H7 (cell line): Measurements from ENCODE around the gene CCL3. TPM values are rescaled to one million over a fixed set of nuclear protein-coding genes. Genes with fewer than 3 reads are reported as not detected.
"Not testable (repeated sequence)": the region's sequence is repeated elsewhere in the genome, so short reads cannot be mapped to it uniquely, and the experiment has no call there.

ENCODE experiments used
- DNase-seq: peaks from one replicate; pipeline ENCODE4 v3.0.0; 2012
- H3K27me3 ChIP-seq: 2 replicates; pipeline ENCODE4 v1.6.0; 2011; ENCODE audit warnings: mild to moderate bottlenecking, low read length; ENCODE audit not compliant: control insufficient read depth, insufficient read depth
- H3K36me3 ChIP-seq: replicated peaks from 2 replicates; pipeline ENCODE4 v1.5.1; 2011; ENCODE audit warnings: low read length; ENCODE audit not compliant: control insufficient read depth, insufficient read depth
- H3K4me3 ChIP-seq: 2 replicates; pipeline ENCODE4 v1.5.1; 2011; ENCODE audit warnings: low read depth, mild to moderate bottlenecking, control low read depth, low read length, moderate library complexity; ENCODE audit not compliant: insufficient read depth
- total RNA-seq: library from RNA; depleted of rRNA; stranded (reverse); fragments of >200 nt; shearing (Covaris generic); gene quantifications from 2 replicates; pipeline ENCODE4 v1.2.3, GENCODE V29; 2014

The CCL3 gene
- total RNA-seq, 1 experiment from 2014 or later = not detected

DNA sequence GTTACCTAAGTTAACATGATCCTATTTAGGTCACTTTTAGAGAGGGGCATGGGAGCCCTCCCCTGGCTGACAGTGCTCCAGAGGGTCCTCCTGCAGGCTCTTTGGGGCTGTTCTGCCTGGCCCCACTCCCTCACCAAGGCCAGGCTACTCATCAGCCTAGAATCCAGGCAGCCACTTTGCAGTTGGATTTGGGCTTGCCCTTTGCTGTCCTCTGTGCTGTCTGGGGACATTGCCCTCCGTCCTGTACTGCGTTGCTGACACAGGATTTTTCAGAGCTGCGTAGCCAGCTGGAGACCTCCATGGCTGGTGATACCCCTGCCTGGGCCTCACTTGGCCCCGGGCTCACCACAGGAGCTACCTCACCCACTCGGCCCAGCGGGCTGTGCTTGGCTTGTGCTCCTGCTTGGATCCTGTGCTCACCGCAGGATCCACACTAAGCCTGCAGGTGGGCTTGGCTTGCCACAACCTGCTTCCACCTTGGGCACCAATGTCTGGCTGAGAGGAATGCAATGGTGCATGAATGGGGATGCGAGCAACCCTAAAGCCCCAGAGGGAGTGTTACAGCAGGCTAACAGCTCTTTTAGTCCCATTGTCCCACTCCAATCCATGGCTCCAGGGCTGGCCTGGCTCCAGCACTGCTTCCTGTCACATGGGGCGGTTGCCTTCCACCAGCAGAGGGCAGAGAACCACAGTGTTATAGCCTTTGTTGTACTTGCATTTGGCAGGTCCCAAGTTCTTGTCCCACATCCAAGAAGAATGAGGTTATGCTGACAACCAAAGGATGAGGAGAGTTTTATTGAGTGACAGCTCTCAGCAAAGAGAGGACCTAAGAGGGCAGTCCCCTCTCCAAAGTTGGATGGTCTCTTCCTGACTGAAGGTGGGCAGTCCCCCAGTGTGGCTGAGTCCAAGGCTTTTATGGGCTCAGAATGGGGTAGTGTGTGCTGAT, 35.2 kb upstream of the CCL3 start:
- no peaks in the 10 kb centered on the region for H3K36me3 ChIP-seq
- no peak overlapping the region for H3K4me3 ChIP-seq
- H3K27me3 ChIP-seq = no peaks in the 10 kb centered on the region
- no peak for DNase-seq

DNA sequence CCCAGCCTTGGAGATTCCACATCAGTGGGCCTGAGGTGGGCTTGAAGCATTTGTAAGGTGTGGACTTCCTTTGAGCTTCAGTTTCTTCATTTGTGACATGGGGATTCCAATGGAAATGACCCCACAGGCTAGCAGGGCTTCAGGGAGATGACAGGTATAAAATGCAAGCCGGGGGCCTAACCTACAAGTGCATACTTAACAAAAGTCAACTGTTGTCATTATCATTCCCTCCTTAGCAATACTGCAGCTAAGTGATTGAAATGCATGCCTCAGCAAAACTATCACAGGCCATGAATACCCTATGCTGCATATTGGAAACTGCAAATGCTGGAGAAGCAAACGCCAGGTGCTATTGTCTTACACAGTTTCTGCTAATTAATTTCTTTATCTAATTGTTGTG, 33.5 kb upstream of the CCL3 start:
- DNase-seq = peak; percentile 30
- no peaks in the 10 kb centered on the region for H3K27me3 ChIP-seq
- H3K4me3 ChIP-seq = no peak overlapping the region
- H3K36me3 ChIP-seq = no peaks in the 10 kb centered on the region

DNA sequence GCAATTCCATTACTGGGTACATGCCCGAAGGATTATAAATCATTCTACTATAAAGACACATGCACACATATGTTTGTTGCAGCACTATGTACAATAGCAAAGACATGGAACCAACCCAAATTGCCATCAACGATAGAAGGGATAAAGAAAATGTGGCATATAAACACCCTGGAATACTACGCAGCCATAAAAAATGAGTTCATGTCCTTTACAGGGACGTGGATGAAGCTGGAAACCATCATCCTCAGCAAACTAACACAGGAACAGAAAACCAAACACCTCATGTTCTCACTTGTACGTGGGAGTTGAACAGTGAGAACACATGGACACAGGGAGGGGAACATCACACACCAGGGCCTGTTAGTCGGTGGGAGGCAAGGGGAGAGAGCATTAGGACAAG, 31.2 kb upstream of the CCL3 start:
- not testable (repeated sequence) for H3K4me3 ChIP-seq, DNase-seq, H3K36me3 ChIP-seq, H3K27me3 ChIP-seq

DNA sequence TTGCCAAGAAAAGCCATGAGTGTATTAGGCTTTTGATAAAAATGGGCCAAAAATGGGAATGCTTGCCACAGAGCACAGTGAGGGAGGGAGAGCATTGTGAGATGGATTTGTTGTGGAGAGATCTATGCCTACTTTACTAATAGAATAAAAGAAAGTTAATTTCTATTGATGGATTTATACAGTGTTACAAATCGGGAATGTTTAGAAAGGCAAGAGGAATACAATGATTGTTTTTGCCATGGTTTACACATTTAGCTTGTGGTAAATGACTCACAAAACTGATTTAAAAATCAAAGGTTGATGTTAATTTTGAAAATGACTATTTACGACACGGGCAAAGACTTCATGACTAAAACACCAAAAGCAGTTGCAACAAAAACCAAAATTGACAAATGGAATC, 30.3 kb upstream of the CCL3 start:
- Histone ChIP-seq H3K27me3 (no peaks in the 10 kb centered on the region), H3K36me3 (no peaks in the 10 kb centered on the region), H3K4me3 (no peak overlapping the region)
- no peak for DNase-seq

DNA sequence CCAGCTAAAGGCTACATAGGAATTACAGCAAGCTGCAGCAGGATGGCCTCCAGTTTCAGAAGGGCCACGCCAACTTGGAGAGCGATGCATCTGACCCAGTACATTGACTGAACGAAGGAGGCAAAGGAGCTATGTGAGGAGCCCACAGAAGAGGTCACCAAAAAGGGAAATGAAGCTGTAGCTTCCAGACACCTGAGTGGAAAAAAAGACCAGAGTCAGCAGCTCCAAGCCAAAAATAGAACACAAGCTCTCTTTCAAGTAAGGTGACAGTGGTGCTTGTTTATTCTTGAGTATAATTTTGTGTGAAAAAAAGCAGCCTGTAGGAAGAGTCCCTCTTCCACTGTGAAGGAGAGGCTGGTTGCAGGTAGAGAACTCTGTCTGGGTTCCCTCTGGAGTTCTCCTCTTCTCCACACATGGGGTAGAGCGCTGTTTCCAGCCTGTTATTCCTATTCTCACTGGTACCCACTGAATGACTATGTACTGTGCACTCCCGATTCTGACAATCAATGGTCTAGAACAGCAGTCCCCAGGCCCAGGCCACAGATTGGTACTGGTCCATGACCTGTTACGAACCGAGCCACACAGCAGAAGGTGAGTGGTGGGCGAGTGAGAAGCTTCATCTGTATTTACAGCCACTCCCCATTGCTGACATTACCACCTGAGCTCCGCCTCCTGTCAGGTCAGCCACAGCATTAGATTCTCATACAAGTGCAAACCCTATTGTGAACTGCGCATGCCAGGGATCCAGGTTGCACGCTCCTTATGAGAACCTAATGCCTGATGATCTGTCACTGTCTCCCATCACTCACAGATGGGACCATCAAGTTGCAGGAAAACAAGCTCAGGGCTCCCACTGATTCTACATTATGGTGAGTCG, 28.8 kb upstream of the CCL3 start:
- Histone ChIP-seq H3K4me3 (no peak overlapping the region), H3K27me3 (no peaks in the 10 kb centered on the region), H3K36me3 (no peaks in the 10 kb centered on the region)
- no peak for DNase-seq

DNA sequence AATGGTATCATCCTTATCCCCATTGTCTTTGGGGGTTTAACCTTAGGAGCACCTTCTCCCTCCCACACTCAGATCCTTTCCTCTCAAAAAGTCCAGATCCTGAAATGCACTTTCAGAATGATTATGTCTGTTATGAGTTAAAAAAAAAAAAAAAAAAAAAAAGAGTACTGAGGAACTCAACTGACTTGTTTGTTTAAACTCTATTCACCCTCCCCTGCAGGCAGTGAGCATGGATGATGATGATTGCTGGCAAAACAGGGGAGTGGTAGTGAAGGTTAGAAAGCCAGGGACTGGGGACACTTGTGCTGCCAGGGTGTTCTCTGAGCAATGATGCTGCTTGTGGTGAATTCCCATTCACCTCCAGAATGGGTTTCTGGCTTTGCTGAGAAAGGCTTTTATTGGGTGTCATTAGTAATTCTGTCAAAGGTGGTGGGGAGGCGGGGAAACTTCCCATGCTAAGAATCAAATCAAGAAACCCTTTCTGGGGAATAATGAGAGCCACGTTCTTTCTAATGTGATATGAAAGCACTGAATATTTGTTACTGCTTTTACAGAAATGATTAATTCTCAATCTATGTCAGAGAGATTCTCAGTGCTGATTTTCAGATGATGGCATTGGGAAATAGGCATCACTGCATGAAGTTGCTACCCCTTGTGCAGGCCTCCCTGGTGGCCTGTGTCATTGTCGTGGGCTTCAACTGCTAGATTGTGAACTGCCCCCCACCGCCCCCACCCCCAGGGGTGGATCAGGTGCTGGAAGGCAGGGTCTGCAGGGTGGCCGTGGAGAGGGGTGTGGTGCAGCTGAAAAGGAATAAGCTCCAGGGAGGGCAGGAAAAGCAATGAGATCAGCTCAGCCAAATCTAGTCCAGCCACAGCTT, 27.8 kb upstream of the CCL3 start:
- DNase-seq = no peak

DNA sequence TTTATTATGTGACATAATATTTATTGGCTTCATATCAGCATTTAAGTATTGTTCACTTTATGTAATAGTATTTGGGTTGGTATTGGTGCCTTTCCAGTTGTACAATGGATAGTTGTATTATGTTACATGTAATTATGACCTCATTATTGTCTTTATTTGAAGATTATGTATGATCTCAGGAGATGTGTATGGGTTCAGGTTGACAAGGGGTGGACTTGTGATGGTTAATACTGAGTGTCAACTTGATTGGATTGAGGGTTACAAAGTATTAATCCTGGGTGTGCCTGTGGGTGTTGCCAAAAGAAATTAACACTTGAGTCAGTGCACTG, 25.7 kb upstream of the CCL3 start:
- not testable (repeated sequence) for DNase-seq, H3K4me3 ChIP-seq, H3K27me3 ChIP-seq, H3K36me3 ChIP-seq

More for the DNA sequence above, 27.8 kb upstream of the CCL3 start:
- Histone ChIP-seq H3K4me3 (no peak overlapping the region), H3K27me3 (no peaks in the 10 kb centered on the region), H3K36me3 (no peaks in the 10 kb centered on the region)

DNA sequence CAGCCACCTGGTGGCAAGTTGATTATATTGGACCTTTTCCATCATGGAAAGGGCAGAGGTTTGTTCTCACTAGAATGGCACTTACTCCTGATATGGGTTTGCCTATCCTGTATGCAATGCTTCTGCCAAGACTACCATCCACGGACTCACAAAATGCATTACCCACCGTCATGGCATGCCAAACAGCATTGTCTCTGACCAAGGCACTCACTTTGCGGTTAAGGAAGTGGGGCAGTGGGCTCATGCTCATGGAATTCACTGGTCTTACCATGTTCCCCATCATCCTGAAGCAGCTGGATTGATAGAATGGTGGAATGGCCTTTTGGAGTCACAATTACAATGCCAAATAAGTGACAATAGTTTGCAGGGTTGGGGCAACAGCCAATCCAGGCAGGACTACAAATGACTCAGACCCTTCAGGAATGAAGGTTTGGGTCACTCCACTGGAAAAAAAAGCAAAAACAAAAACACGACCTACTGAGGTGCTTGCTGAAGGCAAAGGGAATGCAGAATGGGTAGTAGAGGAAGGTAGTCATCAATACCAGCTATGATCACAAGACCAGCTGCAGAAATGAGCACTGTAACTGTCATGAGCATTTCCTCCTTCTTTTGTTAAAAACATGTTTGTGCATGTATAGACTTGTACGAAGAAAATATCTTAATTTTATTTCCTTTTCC, 25.2 kb upstream of the CCL3 start:
- H3K4me3 ChIP-seq, H3K27me3 ChIP-seq, H3K36me3 ChIP-seq, DNase-seq: not testable (repeated sequence)

DNA sequence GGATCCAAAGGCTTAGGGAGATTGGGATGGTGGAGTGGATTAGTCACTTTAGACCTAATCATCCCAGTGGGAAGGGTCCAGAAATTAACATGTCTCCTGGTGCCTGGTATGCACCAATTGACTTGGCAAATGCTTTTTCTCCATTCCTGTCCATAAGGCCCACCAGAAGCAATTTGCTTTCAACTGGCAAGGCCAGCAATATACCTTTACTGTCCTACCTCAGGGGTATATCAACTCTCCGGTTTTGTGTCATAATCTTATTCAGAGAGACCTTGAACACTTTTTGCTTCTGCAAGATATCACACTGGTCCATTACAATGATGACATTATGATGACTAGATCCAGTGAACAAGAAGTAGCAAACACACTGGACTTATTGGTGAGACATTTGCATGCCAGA, 23.2 kb upstream of the CCL3 start:
- DNase-seq, H3K4me3 ChIP-seq, H3K27me3 ChIP-seq, H3K36me3 ChIP-seq: not testable (repeated sequence)

DNA sequence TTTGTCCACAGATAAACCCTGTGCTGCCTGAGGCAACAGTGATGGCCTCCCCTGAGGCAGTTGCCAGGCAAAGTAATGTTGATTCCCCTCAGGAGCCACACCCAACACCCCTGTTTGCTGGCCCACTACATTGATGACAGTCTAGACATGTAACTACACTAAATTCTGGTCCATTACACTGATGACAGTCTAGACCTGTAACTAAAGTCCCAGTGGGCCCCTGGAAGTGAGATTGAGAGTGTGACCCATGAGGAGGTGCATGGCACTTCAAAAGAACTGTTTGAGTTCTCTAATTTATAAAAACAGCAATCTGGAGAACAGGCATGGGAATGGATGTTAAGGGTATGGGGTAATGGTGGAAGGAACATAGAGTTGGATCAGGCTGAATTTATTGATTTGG, 22.6 kb upstream of the CCL3 start:
- no peak for DNase-seq
- H3K36me3 ChIP-seq = no peaks in the 10 kb centered on the region
- H3K27me3 ChIP-seq = no peaks in the 10 kb centered on the region; the same call in none of the 2 replicates
- H3K4me3 ChIP-seq = no peak overlapping the region

DNA sequence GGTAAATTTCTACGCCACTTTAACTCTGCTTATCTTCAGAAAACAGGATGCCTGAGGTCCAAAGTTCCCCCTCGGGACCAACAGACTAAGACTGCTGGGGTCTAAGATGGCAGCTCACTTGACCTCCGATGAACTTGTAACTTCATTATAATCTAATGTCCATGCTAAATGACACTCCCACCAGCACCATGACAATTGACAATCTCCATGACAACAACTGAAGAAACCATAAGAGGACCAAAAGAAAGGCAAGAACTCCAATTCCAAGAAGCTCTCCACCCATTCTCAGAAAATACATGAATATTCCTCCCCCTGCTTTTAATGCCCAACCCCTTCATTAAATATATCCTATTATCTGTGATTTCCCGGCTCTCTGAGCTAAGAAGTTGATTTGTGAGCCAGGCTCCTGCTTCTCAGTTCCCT, 21.1 kb upstream of the CCL3 start:
- no peaks in the 10 kb centered on the region; the same call in none of the 2 replicates for H3K27me3 ChIP-seq
- DNase-seq = no peak
- no peaks in the 10 kb centered on the region for H3K36me3 ChIP-seq
- no peak overlapping the region for H3K4me3 ChIP-seq

DNA sequence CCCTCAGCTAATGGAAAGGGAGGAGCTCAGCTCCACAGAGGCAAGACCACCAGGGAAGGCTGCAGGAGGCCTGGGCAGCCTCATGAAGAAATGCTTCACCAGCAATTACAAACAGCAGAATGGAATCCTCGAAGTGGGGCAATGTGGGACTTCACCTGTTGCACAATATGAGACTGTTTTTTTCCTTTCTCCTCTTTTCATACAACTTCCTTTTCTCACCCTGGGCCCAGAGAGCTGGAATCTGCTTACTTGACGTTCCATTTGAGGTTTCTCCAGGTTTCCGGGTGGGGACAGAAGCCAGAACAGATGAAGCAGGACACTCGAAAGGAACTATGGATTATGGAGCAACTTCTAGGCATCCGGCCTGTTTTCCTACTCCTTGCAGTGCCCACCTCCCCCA, 18.3 kb upstream of the CCL3 start:
- not testable (repeated sequence) for H3K4me3 ChIP-seq, DNase-seq, H3K27me3 ChIP-seq, H3K36me3 ChIP-seq

DNA sequence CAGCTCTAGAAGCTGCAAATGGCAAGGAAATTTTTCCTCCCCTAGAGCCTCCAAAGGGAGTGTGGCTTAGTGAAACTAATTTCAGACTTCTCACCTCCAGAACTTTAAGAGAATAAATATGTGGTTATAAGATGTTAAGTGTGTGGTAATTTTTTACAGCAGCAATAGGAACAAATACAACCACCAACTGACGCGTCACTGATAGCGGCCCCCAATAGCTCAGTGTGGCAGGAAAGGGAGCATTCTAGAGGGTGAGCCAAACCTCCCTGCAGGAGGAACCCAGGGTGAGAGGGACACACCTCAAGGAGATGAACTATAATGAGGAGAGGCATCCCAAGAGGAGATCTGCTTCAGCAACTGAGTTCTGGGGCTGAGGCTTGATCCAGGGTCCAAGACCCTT, 17.7 kb upstream of the CCL3 start:
- H3K4me3 ChIP-seq = no peak overlapping the region
- no peaks in the 10 kb centered on the region; the same call in none of the 2 replicates for H3K27me3 ChIP-seq
- no peak for DNase-seq
- H3K36me3 ChIP-seq = no peaks in the 10 kb centered on the region

DNA sequence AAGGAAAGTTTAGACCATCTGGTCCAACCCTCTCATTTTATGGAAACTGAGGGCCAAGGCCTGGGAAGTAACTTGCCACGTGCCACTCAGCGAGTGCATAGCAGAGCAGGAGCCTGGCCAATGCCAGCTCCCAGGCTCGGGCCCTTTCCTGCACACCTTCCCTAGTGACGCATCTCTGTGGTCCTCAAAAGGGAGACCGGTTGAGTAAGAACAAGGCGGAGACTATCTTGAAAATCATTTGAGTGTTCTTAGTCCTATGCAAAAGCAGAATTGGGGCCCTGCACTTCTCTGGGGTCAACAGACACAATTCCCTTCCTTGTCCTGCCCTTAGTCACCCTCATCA, 16.5 kb upstream of the CCL3 start:
- Histone ChIP-seq H3K36me3 (no peaks in the 10 kb centered on the region), H3K27me3 (no peaks in the 10 kb centered on the region; the same call in none of the 2 replicates), H3K4me3 (no peak overlapping the region)
- no peak for DNase-seq
